ENCODE results near the gene SNX5. TPM values are rescaled to one million over a fixed set of nuclear protein-coding genes. Genes with fewer than 3 reads are reported as not detected.

SNX5 gene
- 109 and 122 TPM in 2 replicates for total RNA-seq (2012; rRNA removed)

DNA sequence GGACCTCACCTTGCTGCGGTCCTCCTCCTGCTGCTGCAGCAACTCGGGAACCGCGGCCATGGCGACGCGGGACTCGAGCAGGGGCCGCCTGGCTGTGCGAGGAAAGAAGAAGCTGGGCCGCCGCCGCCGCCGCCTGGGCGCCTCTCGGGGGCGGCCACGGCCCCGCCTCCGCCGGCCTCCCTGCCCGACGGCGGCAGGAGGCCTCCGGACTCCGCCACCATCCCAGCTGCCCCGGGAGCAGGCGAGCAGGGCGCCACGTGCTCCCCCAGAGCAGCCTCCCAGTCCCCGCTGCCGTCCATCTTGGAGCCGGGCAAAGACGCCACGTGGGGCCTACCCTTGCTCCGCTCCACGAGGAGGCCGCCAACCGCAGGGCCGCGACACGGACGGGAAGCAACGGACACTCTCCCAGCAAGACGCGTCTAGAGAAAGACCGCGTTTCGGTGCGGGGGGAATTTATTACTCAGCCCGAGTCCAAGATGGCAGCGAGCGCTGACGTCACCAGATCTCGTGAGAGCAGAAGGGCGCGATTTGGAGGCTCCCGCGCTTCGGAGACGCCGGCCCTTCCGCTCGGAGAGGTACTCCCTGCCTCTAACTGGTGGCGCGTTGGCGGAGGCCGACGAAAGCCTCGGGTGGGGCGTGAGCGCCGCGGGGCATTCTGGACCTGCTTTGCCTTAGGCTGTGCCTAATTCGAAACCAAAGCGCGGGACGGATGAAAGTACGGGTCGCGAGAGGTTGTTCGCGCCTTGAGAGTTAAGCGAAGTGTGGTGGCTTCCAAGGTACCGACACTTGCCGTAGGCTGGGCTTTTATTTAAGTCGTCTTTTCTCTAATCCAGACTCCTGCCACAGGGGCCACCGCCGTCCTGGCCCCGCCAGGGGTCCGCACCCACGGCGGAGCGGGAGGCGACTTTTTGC is at the start of gene SNX5, which contains the start of gene MGME1:
TSS of gene SNX5 (minus strand) at position 429 of the 912 bp plus-strand sequence. CDS start at position 60, 369 bp downstream.
TSS of gene MGME1 (plus strand) at position 653 of the 912 bp plus-strand sequence. CDS start 842 bp downstream, outside the sequence.
- peak within 1 kb of the TSS; percentile 100 for H3K9ac ChIP-seq (ENCODE audit: low read depth, low read length)
- no peaks in the 10 kb centered on the region for H3K27me3 ChIP-seq (ENCODE audit: control insufficient read depth, insufficient read depth, low read length)
- no peaks in the 10 kb centered on the region for H3K9me3 ChIP-seq (replicated peaks; ENCODE audit: low read length)
- peak within 1 kb of the TSS; percentile 98 for H3K4me2 ChIP-seq (ENCODE audit: low read length)
- H3K4me1 ChIP-seq (ENCODE audit: control insufficient read depth, insufficient read depth, low read length) = peaks cover 61% of the 10 kb centered on the region
- H3K4me3 ChIP-seq (ENCODE audit: low read length) = peak within 1 kb of the TSS; percentile 98
- peaks cover 12% of the 10 kb centered on the region for H3K36me3 ChIP-seq (ENCODE audit: insufficient read depth, low read length)

DNA sequence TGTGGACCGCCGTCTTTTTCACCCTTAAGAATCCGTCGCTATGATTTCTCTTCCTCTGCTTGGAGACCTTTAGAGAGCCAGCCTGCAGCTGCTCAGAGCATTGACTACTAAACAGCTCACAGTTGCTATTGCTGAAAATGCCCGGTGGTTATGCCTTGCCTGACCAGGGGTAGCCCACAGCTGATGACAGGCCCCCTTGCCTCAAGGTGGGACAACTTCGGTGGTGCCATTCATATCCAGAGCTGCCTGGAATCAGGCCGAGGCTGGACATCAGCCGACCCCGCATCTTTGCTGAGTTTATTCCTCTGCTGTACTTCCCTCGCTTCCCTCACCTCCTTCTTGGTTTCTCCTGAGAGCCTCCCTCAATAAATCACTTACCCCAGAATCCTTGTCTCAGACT is 49.5 kb upstream of the SNX5 start:
- H3K4me2 ChIP-seq (ENCODE audit: low read length) = no peak overlapping the region
- no peaks in the 10 kb centered on the region for H3K36me3 ChIP-seq (ENCODE audit: insufficient read depth, low read length)
- H3K4me3 ChIP-seq (ENCODE audit: low read length) = no peak overlapping the region
- H3K27me3 ChIP-seq (ENCODE audit: control insufficient read depth, insufficient read depth, low read length) = peaks cover 17% of the 10 kb centered on the region
- H3K9me3 ChIP-seq (replicated peaks; ENCODE audit: low read length) = no peaks in the 10 kb centered on the region
- H3K9ac ChIP-seq (ENCODE audit: low read depth, low read length) = no peak overlapping the region
- H3K4me1 ChIP-seq (ENCODE audit: control insufficient read depth, insufficient read depth, low read length) = no peaks in the 10 kb centered on the region

DNA sequence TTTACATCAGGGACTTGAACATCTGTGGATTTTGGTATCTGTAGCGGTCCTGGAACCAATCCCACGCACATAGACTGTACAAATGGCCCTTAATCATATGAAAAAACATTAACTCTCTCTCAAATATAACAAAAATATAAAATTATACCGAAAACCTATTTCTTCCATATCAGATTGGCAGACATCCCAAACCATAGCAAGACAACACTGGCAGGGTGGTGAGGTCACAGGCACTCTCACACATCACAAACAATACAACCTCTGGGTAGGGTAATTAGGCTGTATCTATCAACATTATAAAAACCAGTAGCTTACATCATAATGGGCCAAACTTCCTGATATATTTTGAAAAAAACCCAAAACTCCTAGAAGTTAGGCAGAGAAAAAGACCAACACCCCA is 48.2 kb upstream of the SNX5 start:
- H3K4me2 ChIP-seq (ENCODE audit: low read length) = no peak overlapping the region
- no peaks in the 10 kb centered on the region for H3K4me1 ChIP-seq (ENCODE audit: control insufficient read depth, insufficient read depth, low read length)
- H3K36me3 ChIP-seq (ENCODE audit: insufficient read depth, low read length) = no peaks in the 10 kb centered on the region
- no peak overlapping the region for H3K9ac ChIP-seq (ENCODE audit: low read depth, low read length)
- no peak overlapping the region for H3K4me3 ChIP-seq (ENCODE audit: low read length)
- H3K9me3 ChIP-seq (replicated peaks; ENCODE audit: low read length) = no peaks in the 10 kb centered on the region
- peaks cover 17% of the 10 kb centered on the region for H3K27me3 ChIP-seq (ENCODE audit: control insufficient read depth, insufficient read depth, low read length)

DNA sequence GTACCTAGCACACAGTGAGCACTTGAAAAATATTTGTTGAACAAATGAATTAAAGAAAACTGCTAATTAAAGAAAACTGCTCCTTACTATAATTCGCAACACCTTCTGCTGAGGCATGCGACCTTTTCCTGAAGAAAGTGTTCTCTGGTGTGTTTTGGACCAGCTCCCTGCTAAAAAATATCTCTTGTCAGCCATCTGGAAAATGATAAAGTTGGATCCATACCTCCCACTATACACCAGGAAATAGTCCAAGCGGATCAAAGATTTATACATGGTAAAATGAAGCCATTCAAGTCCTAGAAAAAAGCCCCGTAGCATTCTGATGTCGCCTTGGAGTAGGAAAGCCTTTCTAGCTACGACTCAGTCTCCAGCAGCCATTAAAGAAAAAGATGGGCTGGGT is 45.8 kb upstream of the SNX5 start:
- Histone ChIP-seq H3K36me3 (ENCODE audit: insufficient read depth, low read length) (no peaks in the 10 kb centered on the region), H3K27me3 (ENCODE audit: control insufficient read depth, insufficient read depth, low read length) (peaks cover 12% of the 10 kb centered on the region), H3K4me2 (ENCODE audit: low read length) (no peak overlapping the region), H3K9me3 (replicated peaks; ENCODE audit: low read length) (no peaks in the 10 kb centered on the region), H3K4me1 (ENCODE audit: control insufficient read depth, insufficient read depth, low read length) (no peaks in the 10 kb centered on the region), H3K9ac (ENCODE audit: low read depth, low read length) (no peak overlapping the region), H3K4me3 (ENCODE audit: low read length) (no peak overlapping the region)

DNA sequence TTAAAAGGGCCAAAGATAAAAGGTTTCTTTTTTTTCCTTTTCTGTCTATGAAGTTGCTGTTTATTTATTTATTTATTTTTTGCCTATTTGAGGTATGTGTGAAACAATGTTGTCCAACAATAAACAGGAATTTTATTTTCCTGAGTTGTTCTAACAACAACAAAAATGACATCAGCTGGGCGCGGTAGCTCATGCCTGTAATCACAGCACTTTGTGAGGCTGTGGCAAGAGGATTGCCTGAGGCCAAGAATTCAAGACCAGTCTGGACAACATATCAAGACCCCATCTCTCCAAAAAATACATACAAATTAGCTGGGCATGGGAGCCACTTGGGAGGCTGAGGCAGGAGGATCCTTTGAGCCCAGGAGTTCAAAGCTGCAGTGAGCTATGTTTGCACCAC is 44.3 kb upstream of the SNX5 start:
- no peak overlapping the region for H3K4me3 ChIP-seq (ENCODE audit: low read length)
- H3K4me2 ChIP-seq (ENCODE audit: low read length) = no peak overlapping the region
- no peaks in the 10 kb centered on the region for H3K36me3 ChIP-seq (ENCODE audit: insufficient read depth, low read length)
- no peak overlapping the region for H3K9ac ChIP-seq (ENCODE audit: low read depth, low read length)
- H3K4me1 ChIP-seq (ENCODE audit: control insufficient read depth, insufficient read depth, low read length) = no peaks in the 10 kb centered on the region
- no peaks in the 10 kb centered on the region for H3K9me3 ChIP-seq (replicated peaks; ENCODE audit: low read length)
- peaks cover 3% of the 10 kb centered on the region for H3K27me3 ChIP-seq (ENCODE audit: control insufficient read depth, insufficient read depth, low read length)

DNA sequence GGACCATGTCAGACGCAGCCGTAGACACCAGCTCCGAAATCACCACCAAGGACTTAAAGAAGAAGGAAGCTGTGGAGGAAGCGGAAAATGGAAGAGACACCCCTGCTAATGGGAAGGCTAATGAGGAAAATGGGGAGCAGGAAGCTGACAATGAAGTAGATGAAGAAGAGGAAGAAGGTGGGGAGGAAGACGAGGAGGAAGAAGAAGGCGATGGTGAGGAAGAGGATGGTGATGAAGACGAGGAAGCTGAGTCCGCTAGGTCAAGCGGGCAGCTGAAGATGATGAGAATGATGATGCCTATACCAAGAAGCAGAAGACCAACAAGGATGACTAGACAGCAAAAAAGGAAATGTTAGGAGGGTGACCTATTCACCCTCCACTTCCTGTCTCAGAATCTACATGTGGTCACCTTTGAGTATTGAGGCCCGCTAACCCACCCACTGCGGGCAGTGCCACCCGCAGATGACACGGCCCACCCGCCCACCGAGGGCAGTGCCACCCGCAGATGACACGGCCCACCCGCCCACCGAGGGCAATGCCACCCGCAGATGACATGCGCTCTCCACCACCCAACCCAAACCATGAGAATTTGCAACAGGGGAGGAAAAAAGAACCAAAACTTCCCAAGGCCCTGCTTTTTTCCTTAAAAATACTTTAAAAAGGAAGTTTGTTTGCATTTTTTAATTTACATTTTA is 43.5 kb upstream of the SNX5 start:
- H3K36me3 ChIP-seq (ENCODE audit: insufficient read depth, low read length) = no peaks in the 10 kb centered on the region
- H3K4me2 ChIP-seq (ENCODE audit: low read length) = no peak overlapping the region
- no peak overlapping the region for H3K4me3 ChIP-seq (ENCODE audit: low read length)
- H3K9me3 ChIP-seq (replicated peaks; ENCODE audit: low read length) = no peaks in the 10 kb centered on the region
- no peaks in the 10 kb centered on the region for H3K4me1 ChIP-seq (ENCODE audit: control insufficient read depth, insufficient read depth, low read length)
- no peak overlapping the region for H3K9ac ChIP-seq (ENCODE audit: low read depth, low read length)
- no peaks in the 10 kb centered on the region for H3K27me3 ChIP-seq (ENCODE audit: control insufficient read depth, insufficient read depth, low read length)

DNA sequence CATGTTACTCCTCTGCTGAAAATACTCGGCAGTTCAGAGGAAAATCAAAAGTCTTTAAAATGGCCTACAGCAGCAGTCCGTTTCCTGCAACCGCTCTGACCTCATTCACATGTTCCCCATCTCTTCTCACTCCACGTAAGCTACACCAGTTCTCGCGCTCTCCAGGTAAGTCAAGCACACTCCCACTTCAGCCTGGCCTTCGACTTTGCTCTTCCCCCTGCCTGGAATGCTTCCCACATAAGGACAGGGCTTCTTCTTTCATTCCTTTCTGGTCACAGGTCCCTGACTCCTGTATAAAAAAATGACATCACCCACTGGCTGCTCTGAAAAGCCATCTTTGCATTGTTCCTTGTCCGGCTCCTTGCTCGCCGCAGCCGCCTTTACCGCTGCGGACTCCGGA is 42.9 kb upstream of the SNX5 start:
- no peaks in the 10 kb centered on the region for H3K36me3 ChIP-seq (ENCODE audit: insufficient read depth, low read length)
- H3K4me2 ChIP-seq (ENCODE audit: low read length) = no peak overlapping the region
- no peaks in the 10 kb centered on the region for H3K27me3 ChIP-seq (ENCODE audit: control insufficient read depth, insufficient read depth, low read length)
- no peaks in the 10 kb centered on the region for H3K9me3 ChIP-seq (replicated peaks; ENCODE audit: low read length)
- no peak overlapping the region for H3K4me3 ChIP-seq (ENCODE audit: low read length)
- H3K4me1 ChIP-seq (ENCODE audit: control insufficient read depth, insufficient read depth, low read length) = no peaks in the 10 kb centered on the region
- no peak overlapping the region for H3K9ac ChIP-seq (ENCODE audit: low read depth, low read length)

DNA sequence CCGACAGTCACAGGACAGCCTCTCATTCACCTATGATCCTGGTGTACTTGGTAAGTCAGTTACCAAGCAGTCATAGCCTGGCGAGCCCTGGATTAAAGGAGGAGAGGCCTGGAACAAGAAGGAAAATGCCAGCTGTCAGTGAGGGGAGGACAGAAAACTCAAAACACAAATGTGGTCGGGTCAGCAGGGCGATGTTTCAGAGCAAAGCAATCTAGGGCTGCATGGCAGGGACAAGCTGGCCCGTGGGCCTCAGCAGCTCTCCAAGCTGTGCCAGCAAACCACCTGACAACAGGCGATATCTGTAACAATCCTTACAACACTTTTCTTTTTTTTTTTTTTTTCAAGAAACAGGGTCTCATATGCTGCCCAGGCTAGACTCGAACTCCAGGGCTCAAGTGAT is 40.5 kb upstream of the SNX5 start:
- Histone ChIP-seq H3K4me2 (ENCODE audit: low read length) (no peak overlapping the region), H3K36me3 (ENCODE audit: insufficient read depth, low read length) (no peaks in the 10 kb centered on the region), H3K27me3 (ENCODE audit: control insufficient read depth, insufficient read depth, low read length) (no peaks in the 10 kb centered on the region), H3K4me3 (ENCODE audit: low read length) (no peak overlapping the region), H3K9me3 (replicated peaks; ENCODE audit: low read length) (no peaks in the 10 kb centered on the region), H3K9ac (ENCODE audit: low read depth, low read length) (no peak overlapping the region), H3K4me1 (ENCODE audit: control insufficient read depth, insufficient read depth, low read length) (no peaks in the 10 kb centered on the region)

DNA sequence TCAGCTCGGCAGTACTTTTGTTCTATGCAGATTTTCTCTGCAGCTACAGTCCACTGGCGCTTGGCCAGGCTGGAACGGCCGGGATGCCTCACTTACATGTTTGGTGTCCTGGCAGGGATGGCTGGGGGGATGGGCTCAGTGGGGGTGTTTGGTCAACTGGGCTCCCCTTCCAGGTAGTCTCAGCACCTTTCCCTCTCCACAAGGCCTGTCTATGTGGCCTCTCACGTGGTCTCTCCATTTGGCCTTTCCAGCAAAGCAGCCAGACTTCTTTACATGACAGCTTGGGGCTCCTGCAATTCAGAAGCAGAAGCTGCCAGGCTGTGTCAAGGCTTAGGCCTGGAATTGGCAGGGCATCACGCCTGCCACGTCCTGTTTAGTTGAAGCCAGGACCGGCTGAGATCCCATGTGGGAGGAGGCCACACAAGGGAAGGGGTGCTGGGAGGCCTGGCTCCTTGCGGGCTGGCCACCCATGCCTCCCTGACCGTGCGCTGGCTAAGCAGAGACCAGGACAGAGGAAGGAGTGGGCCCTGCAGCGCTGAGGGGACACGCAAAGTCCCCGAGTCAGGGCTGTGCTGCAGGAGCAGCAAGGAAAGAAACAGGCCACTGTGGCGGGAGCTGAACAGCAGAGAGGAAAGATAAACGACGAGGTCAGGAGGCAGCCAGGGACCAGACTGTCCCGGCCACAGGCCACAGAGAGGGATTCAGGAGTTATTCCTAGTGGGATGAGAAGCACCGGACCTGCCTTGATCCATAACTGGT is 39.1 kb upstream of the SNX5 start:
- Histone ChIP-seq H3K4me1 (ENCODE audit: control insufficient read depth, insufficient read depth, low read length) (no peaks in the 10 kb centered on the region), H3K27me3 (ENCODE audit: control insufficient read depth, insufficient read depth, low read length) (no peaks in the 10 kb centered on the region), H3K4me3 (ENCODE audit: low read length) (no peak overlapping the region), H3K9me3 (replicated peaks; ENCODE audit: low read length) (no peaks in the 10 kb centered on the region), H3K4me2 (ENCODE audit: low read length) (no peak overlapping the region), H3K36me3 (ENCODE audit: insufficient read depth, low read length) (no peaks in the 10 kb centered on the region), H3K9ac (ENCODE audit: low read depth, low read length) (no peak overlapping the region)

DNA sequence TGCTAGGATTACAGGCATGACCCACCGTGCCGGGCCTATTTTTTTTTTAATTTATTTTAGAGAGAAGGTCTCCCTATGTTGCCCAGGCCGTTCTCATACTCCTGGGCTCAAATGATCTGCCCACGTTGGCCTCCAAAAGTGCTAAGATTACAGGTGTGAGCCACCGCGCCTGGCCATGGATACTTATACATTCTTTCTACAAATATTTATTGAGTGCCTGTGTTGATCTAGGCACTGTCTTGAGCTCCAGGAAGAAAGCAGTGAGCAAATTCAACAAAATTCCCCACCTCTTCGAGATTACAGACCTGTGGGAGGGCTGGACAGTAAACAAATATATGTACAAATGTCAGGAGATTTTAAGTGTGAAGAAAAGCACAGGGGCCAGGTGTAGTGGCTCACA is 38.1 kb upstream of the SNX5 start:
- H3K9me3 ChIP-seq (replicated peaks; ENCODE audit: low read length) = no peaks in the 10 kb centered on the region
- H3K9ac ChIP-seq (ENCODE audit: low read depth, low read length) = no peak overlapping the region
- no peak overlapping the region for H3K4me2 ChIP-seq (ENCODE audit: low read length)
- H3K36me3 ChIP-seq (ENCODE audit: insufficient read depth, low read length) = no peaks in the 10 kb centered on the region
- H3K4me1 ChIP-seq (ENCODE audit: control insufficient read depth, insufficient read depth, low read length) = no peaks in the 10 kb centered on the region
- H3K4me3 ChIP-seq (ENCODE audit: low read length) = no peak overlapping the region
- no peaks in the 10 kb centered on the region for H3K27me3 ChIP-seq (ENCODE audit: control insufficient read depth, insufficient read depth, low read length)

DNA sequence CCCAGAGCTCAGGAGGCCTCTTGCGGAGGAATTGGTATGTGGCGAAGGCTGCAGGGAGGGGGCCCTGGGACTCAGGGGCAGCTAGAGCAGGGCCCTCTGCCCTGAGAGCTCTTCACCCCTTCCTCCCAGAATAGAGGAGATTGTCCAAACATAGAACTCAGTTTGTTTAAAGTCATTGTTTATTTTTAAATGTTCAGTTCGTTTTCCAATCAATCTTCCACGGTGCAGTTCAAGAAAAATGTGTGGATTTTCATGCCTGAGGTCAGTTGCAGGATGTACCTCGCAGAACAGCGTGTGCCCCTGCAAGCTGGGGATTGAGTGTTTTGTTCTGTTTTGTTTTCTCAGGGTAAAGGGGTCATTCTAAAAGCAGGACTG is 37.4 kb upstream of the SNX5 start:
- no peak overlapping the region for H3K4me2 ChIP-seq (ENCODE audit: low read length)
- H3K27me3 ChIP-seq (ENCODE audit: control insufficient read depth, insufficient read depth, low read length) = no peaks in the 10 kb centered on the region
- no peak overlapping the region for H3K9ac ChIP-seq (ENCODE audit: low read depth, low read length)
- no peak overlapping the region for H3K4me3 ChIP-seq (ENCODE audit: low read length)
- H3K36me3 ChIP-seq (ENCODE audit: insufficient read depth, low read length) = no peaks in the 10 kb centered on the region
- no peaks in the 10 kb centered on the region for H3K9me3 ChIP-seq (replicated peaks; ENCODE audit: low read length)
- H3K4me1 ChIP-seq (ENCODE audit: control insufficient read depth, insufficient read depth, low read length) = no peaks in the 10 kb centered on the region

All from skeletal muscle satellite cell (primary cell).